Measurements from ENCODE around the gene SLC46A1. TPM values are rescaled to one million over a fixed set of nuclear protein-coding genes. Genes with fewer than 3 reads are reported as not detected.

Gene SLC46A1
- total and polyA plus RNA-seq, 2 of the 13 experiments (the other 11 are each of a cell fraction or from before 2014, with no cell fraction given) = 19.6 to 22.6 TPM

- TF ChIP-seq RERE (CRISPR knock-in tag; IDR thresholded peaks at IDR 0.05; ENCODE audit: low read depth) = peak; percentile 76
- no peak for TF ChIP-seq PTBP1 (IDR thresholded peaks at IDR 0.05; ENCODE audit: low read depth, low read length, poor library complexity, severe bottlenecking)
- peak; percentile 63; the same call in 1 of the 2 replicates for TF ChIP-seq ZNF607 (CRISPR knock-in tag; IDR thresholded peaks at IDR 0.05; ENCODE audit: borderline replicate concordance)
- no peak for TF ChIP-seq ZNF850 (CRISPR knock-in tag; conservative IDR thresholded peaks at IDR 0.05)
- TF ChIP-seq RELA (CRISPR knock-in tag; IDR thresholded peaks at IDR 0.05) = no peak
- no peak for TF ChIP-seq ZNF124 (CRISPR knock-in tag; IDR thresholded peaks at IDR 0.05)
- TF ChIP-seq SMARCE1 (IDR thresholded peaks at IDR 0.05; ENCODE audit: borderline replicate concordance) = no peak
- peak; percentile 46 for TF ChIP-seq ZFX (CRISPR knock-in tag; IDR thresholded peaks at IDR 0.05; ENCODE audit: low read depth)
- TF ChIP-seq ISX (CRISPR knock-in tag; conservative IDR thresholded peaks at IDR 0.05) = no peak
- TF ChIP-seq ZNF775 (CRISPR knock-in tag; IDR thresholded peaks at IDR 0.05; ENCODE audit: borderline replicate concordance) = peak; percentile 22; the same call in 1 of the 2 replicates
- no peak for TF ChIP-seq PHF20 (CRISPR knock-in tag; IDR thresholded peaks at IDR 0.05)
- peak; percentile 99 for TF ChIP-seq TFAP4 (IDR thresholded peaks at IDR 0.05; ENCODE audit: borderline replicate concordance, low read depth)
- peak; percentile 99 for TF ChIP-seq ZNF746 (CRISPR knock-in tag; IDR thresholded peaks at IDR 0.05)
- TF ChIP-seq RARA (CRISPR knock-in tag; IDR thresholded peaks at IDR 0.05) = peak; percentile 91
- no peak; the same call in 1 of the 2 replicates for TF ChIP-seq HIC2 (CRISPR knock-in tag; IDR thresholded peaks at IDR 0.05; ENCODE audit: low read depth)
- no peak for TF ChIP-seq ZNF546 (CRISPR knock-in tag; conservative IDR thresholded peaks at IDR 0.05)
- TF ChIP-seq ATF4 (CRISPR knock-in tag; IDR thresholded peaks at IDR 0.05) = 0 out of 4 replicates have a peak, but pooled peaks of 1 of the 2 experiments have one; percentile 45
- TF ChIP-seq ZNF143 (CRISPR knock-in tag; IDR thresholded peaks at IDR 0.05) = 0 out of 2 replicates have a peak, but pooled peaks have one; percentile 54
- peak; percentile 74; the same call in 1 of the 2 replicates for TF ChIP-seq ZMYM4 (CRISPR knock-in tag; IDR thresholded peaks at IDR 0.05)
- TF ChIP-seq MZF1 (CRISPR knock-in tag; IDR thresholded peaks at IDR 0.05; ENCODE audit: borderline replicate concordance) = no peak
- peak; percentile 25; the same call in 1 of the 2 replicates for TF ChIP-seq ELF1 (CRISPR knock-in tag; IDR thresholded peaks at IDR 0.05)
Measured at GRCh38 chr17:28368306-28368831, 37.6 kb downstream of the SLC46A1 start (continued).
